GM18498 (cell line): Measurements from ENCODE around the gene SMYD1.

Experiments
- ATAC-seq: cut with Tn5 transposase; IDR thresholded peaks from one replicate; pipeline ENCODE4 v1.9.1; 2021; ENCODE audit warnings: mild to moderate bottlenecking, moderate library complexity; ENCODE audit not compliant: unreplicated experiment

SMYD1 gene

GRCh38 chr2:88121678-88122077 is 54.1 kb downstream of the SMYD1 start:
- ATAC-seq, result no peak

DNA sequence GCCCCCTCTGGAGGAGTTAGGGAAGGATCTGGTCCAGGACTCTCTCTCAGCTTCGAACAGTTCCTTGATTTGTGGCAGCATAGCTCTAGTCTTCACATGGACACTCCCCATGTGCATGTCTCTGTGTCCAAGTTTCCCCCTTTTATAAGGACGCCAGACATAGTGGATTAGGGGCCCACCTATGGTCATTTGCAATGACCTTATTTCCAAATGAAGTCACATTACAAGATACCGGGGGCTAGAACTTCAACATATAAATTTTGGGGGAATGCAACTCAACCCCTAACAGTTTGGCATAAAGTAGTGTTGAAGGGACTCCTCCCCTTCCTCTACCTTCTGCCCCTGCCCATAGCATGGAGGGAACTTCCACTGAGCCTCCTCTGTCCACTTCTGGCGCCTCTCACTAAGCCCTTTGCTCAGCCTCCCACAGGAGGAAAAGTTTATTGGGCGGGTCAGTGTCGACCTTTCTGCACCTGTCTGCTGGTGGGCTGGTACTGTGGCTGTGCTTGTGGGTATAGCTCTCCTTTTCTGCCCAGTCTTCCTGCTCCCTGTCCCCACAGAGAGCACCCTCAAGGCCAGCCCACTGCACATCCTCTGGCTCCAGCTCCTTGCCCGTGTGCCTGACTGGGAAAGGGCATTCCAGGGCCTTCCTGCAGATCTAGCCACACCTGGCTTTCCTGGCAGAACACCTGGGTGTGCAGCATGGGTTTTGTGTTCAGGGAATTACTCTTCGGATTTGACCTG is 54.7 kb downstream of the SMYD1 start:
- no peak for ATAC-seq

DNA sequence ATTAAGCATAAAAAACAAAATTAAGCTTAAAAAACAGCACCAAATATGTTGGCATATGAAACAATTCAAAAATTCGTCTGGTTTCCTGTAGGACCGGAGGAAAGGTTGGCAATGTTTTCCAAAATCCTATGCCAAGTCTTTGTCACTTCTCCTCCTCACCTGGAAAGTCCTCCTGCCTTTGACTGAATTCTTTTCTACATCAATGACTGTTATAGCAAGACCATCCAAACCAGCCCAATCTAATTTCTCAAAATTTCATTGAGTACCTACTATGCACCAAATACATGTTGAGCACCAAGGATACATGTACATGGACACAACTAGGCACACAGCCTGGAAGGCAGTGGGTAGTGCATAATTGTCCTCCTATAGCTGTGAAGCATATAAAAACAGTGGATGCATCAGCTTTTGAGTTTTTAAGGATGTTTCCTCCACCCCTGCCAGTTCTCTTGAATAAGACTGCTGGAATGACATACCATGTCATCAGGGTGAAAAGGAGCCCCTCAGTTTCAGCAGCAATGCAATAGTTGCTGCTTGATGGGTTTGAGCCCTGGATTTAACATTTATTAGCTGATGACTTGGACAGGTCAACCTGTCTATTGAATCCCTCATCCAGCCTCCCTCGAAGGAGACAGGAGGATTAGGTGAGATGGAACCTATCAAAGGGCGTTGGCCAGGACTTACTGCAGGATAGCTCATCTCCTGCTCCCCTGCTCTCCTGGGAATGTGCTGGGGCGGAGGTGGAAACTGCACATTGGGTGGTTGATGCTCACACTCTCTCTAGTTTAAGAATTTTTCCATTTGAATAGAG is 55.7 kb downstream of the SMYD1 start:
- no peak for ATAC-seq

DNA sequence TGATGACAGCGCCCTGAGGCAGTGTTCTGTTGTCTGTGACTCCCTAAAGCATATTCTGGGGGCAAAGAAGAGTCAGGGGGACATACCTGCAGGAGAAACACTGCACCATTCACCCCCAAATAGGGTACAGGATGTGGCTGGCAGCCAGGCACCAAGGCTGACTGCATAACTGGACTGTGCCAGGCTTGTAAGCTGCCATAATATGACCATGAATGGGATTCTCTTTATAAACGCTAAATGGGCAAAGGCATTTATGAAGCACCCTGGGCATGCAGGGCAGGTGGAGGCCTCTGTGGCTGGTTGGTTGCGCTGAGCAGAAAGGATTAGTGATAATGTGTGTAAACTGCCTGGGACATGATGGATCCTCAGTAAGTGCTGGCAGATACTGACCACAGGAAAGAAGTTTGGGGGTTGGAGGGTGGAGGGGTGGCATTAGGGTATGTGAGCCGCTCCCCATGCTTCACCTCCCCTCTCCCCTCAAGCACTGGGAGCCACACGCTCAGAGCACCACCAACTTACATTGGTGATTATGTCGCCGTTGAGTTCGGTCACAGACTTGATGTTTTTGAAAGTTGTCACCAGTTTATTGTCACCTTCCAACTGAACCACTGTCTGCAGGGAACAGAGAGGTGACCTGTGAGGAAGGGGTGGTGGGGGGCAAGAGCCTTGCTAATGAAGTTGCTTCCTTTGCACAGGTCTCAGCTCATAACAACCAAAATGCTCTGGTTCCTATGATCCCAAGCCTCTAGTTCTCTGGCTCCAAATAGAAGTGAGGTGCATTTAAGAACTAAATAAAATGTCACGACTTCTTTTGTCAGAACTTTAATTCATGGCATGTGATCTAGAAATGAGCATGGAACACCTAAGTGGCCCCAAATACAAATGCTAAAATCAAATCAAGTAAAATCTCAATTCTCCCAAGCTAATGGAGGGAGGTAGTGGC is 56.6 kb downstream of the SMYD1 start:
- ATAC-seq, result no peak

- ATAC-seq, result no peak
These were observed 57.8 kb downstream of the SMYD1 start for GRCh38 chr2:88125344-88125923.

- no peak for ATAC-seq
These were observed 58.5 kb downstream of the SMYD1 start for GRCh38 chr2:88125924-88126771.

DNA sequence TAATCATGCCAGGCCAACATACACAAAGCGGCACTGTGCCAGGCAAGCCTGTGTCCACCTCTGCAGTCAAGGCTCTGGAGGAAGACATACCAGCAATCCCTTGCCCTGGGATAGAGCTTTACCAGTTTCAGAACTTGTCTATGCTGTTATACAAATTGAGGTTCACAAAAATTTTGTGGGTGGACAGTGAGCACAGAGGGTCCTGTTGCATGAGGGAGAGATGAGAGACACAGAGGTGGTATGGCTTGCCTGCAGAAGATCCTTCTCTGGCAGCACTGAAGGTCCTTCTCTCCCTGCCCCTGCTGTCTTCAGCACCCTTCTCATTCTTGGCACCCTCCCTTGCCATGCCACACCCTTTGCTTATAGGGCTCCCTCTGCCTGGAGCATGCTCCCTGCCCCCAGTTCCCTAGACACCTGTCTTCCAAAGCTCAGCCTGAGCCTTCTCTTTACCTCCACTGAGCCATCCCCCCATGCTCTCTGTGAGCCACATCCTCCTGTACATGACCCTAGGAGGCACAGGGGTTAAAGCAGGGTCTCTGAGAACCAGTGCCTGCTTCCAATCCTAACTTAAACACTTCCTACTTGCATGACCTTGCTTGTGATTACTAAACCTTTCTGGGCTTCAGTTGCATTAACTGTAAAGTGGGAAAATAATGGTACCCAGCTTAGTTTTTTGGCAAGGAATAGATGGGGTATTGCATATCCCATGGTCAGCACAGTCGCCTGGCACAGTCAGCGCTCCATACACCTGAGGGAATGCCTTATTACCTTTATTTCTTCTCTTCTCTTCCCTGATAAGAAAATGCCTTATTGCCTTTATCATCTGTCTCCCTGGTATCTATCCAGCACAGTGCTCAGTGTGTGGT is 59.4 kb downstream of the SMYD1 start:
- no peak for ATAC-seq

- no peak for ATAC-seq
These were observed 59.9 kb downstream of the SMYD1 start for GRCh38 chr2:88127638-88127887.

DNA sequence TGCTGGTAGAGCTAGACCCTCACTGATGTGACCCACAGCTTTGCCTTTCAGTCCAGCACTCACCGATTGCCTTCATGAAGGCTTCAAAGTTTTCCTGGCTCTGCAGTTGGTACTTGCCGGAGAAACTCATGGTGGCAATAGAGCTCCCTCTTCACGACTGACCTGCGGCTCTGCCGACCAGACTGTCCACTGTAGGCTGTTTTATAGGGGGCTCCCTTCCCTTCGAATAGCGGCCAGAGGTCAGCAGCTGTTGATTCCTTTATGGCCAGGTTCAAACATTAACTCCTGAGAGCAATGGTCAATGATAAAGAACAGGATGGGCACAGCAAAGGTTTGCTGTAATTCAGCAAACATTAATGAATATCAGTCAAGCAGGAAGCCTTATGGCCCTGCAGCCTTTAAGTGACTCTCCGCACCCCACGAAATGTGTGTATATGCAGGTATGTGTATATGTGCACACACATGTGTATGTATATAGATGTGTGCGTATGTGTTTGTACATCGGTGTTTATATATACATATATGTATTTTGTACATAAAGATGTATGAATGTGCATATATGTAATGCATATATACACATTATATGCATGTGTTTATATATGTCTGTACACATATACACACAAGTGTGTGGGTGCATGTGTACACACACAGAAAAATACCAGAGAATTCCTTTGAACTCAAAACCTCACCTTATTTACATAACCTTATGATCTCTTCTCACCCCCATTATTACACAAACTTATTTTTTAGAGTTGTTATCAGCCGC is 60.4 kb downstream of the SMYD1 start, which contains the start of gene FABP1:
Gene FABP1, minus strand, starts transcription at position 175 of the 766 bp plus-strand sequence. Its CDS starts 45 bp downstream, at position 130.
- ATAC-seq, result no peak

GRCh38 chr2:88128654-88129312 is 61.2 kb downstream of the SMYD1 start:
- no peak for ATAC-seq

- ATAC-seq, result no peak
These were observed 61.8 kb downstream of the SMYD1 start for GRCh38 chr2:88129313-88129959.

DNA sequence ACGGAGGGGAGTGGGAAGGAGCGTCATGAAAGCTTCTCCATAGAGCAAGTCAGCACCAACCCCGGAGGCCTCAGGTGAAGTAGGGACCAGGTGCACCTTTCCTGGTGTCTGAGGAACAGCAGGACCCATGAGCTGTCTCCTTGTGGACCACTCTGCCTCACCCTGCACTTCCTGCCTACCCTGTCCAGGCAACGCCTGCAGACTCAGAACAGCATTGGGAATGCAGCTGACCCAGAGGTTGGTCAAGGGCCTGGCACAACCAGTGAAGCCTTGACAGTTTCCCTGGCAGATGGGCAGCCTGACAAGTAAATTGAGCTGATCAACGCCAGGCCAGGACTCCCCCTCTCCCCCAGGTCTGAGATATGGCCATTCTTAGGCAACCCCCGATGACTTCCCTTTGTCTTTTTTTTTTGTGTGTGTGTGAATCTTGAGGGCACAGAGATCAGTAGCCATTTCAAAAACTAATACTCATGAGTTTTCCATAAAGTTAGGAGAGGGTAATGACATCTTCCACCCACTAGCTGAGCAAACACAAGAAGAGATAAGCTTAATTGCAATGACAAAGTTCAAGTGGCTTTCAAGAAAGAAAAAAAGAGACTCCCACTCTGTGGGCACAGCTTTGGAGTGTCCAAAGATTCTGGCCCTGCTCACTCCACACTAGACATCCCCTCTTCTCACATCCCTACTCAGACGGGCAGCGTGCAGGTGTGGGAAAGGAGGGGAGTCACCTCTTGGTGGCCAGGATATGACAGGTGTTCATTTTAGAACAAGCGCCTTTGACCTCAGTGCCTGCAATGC is 63.8 kb downstream of the SMYD1 start:
- no peak for ATAC-seq

GRCh38 chr2:88131999-88132368 is 64.4 kb downstream of the SMYD1 start:
- no peak for ATAC-seq

GRCh38 chr2:88133875-88134274 is 66.2 kb downstream of the SMYD1 start:
- no peak for ATAC-seq

DNA sequence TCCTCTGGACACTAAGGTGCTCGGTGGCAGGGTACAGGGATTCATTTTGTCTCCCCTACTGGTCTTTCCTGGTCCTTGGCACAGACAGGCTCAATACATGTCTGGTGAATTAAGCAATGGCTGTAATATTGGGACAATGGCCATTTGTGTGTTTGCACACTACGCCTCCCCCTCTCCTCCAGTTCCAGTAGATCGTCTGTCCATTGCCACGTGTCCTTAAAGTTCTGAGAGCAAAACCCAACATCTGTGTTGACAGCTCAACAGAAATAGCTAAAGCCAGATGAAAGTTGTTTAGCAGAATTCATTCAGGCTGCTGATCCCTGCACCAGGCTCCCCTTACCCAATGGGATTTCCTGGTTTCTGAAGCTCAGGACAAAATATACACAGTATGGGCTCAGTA is 69.2 kb downstream of the SMYD1 start:
- ATAC-seq, result no peak

- no peak for ATAC-seq
These were observed 70.2 kb downstream of the SMYD1 start for GRCh38 chr2:88137833-88138232.
